Activated B cell treated with CpG ODN at 0.5 μM for 24 hours (primary cell): Measurements from ENCODE around the gene PARP4. TPM values are rescaled to one million over a fixed set of nuclear protein-coding genes. Genes with fewer than 3 reads are reported as not detected.
"Not testable (repeated sequence)": the region's sequence is repeated elsewhere in the genome, so short reads cannot be mapped to it uniquely, and the experiment has no call there.

Experiments
- ATAC-seq: fragments of 200-7000 bp; cut with Tn5 transposase; one replicate; pipeline ENCODE4 v1.10.0; 2021; ENCODE audit warnings: low read depth, mild to moderate bottlenecking, moderate library complexity
- CTCF ChIA-PET: fragments of 350-600 bp; sonication (Branson Sonifier 250); formaldehyde crosslinking; loops from one replicate; lab custom pipeline; 2021; ENCODE audit warnings: antibody characterized with exemption; lab: Charles Lee
- POLR2A ChIA-PET: fragments of 350-600 bp; sonication (Branson Sonifier 250); formaldehyde crosslinking; loops from one replicate; lab custom pipeline; 2021; ENCODE audit warnings: antibody characterized with exemption; lab: Charles Lee
- DNase-seq: peaks from one replicate; pipeline ENCODE4 v3.0.0; 2022
- H3K27ac Mint-ChIP-seq: one replicate; pipeline ENCODE4 v1.8.0; 2020; ENCODE audit warnings: mixed read lengths
- H3K27me3 Mint-ChIP-seq: one replicate; pipeline ENCODE4 v1.8.0; 2021; ENCODE audit warnings: mixed read lengths
- H3K36me3 Mint-ChIP-seq: one replicate; pipeline ENCODE4 v1.8.0; 2021; ENCODE audit warnings: low read depth, mixed read lengths
- H3K4me1 Mint-ChIP-seq: one replicate; pipeline ENCODE4 v1.8.0; 2021; ENCODE audit warnings: mixed read lengths
- H3K4me3 Mint-ChIP-seq: one replicate; pipeline ENCODE4 v1.8.0; 2020; ENCODE audit warnings: mild to moderate bottlenecking, mixed read lengths
- H3K9me3 Mint-ChIP-seq: one replicate; pipeline ENCODE4 v1.8.0; 2020; ENCODE audit warnings: mixed read lengths
- CTCF ChIP-seq: fragments of 200-600 bp; IDR thresholded peaks from one replicate; pipeline ENCODE4 v1.8.0; 2022; ENCODE audit warnings: antibody characterized with exemption, mild to moderate bottlenecking
- intact Hi-C: fragments of 100-400 bp; cut with micrococcal nuclease; formaldehyde crosslinking; loops from one replicate; pipeline ENCODE4 v1.15.1; 2024
- total RNA-seq: library from RNA; stranded (reverse); gene quantifications from 2 replicates; pipeline ENCODE4 v1.2.3, GENCODE V29; 2022

Gene PARP4
- total RNA-seq, 1 donor from 2014 or later, result 56.7 TPM

- H3K36me3 Mint-ChIP-seq, result no peaks in the 10 kb centered on the region
- no peak for TF ChIP-seq CTCF
- H3K27ac Mint-ChIP-seq, result no peak overlapping the region
- intact Hi-C loops, result no loop called here
- DNase-seq, result no peak
- H3K27me3 Mint-ChIP-seq, result no peaks in the 10 kb centered on the region
- H3K9me3 Mint-ChIP-seq, result no peaks in the 10 kb centered on the region
- no peak for ATAC-seq
- POLR2A ChIA-PET, result no interaction called here
- no peaks in the 10 kb centered on the region for H3K4me1 Mint-ChIP-seq
- CTCF ChIA-PET, result no interaction called here
- H3K4me3 Mint-ChIP-seq, result no peak overlapping the region
Measured at GRCh38 chr13:24385902-24386301, 126.7 kb downstream of the PARP4 start.

- H3K9me3 Mint-ChIP-seq, ATAC-seq, H3K36me3 Mint-ChIP-seq, H3K27ac Mint-ChIP-seq, H3K4me1 Mint-ChIP-seq, DNase-seq, intact Hi-C loops, H3K27me3 Mint-ChIP-seq, H3K4me3 Mint-ChIP-seq, POLR2A ChIA-PET, CTCF ChIA-PET: not testable (repeated sequence)
Measured at GRCh38 chr13:24384946-24385345, 127.6 kb downstream of the PARP4 start.

GRCh38 chr13:24384091-24384490 lies 128.5 kb downstream of the PARP4 start:
- DNase-seq, ATAC-seq, H3K4me3 Mint-ChIP-seq, H3K4me1 Mint-ChIP-seq, H3K27me3 Mint-ChIP-seq, H3K36me3 Mint-ChIP-seq, intact Hi-C loops, H3K27ac Mint-ChIP-seq, CTCF ChIA-PET, POLR2A ChIA-PET, H3K9me3 Mint-ChIP-seq: not testable (repeated sequence)

- intact Hi-C loops, result no loop called here
Measured at GRCh38 chr13:24381541-24382265, 130.9 kb downstream of the PARP4 start.

GRCh38 chr13:24380881-24381280 lies 131.7 kb downstream of the PARP4 start:
- CTCF ChIA-PET, intact Hi-C loops, H3K27me3 Mint-ChIP-seq, H3K4me1 Mint-ChIP-seq, ATAC-seq, H3K27ac Mint-ChIP-seq, DNase-seq, H3K9me3 Mint-ChIP-seq, H3K36me3 Mint-ChIP-seq, POLR2A ChIA-PET, H3K4me3 Mint-ChIP-seq: not testable (repeated sequence)

More at GRCh38 chr13:24381541-24382265, 130.9 kb downstream of the PARP4 start:
- Mint-ChIP-seq H3K36me3 (no peaks in the 10 kb centered on the region), H3K4me3 (no peak overlapping the region), H3K4me1 (no peaks in the 10 kb centered on the region), H3K27ac (no peak overlapping the region), H3K9me3 (no peaks in the 10 kb centered on the region), H3K27me3 (no peaks in the 10 kb centered on the region)
- ATAC-seq, result no peak
- ChIA-PET POLR2A (no interaction called here), CTCF (no interaction called here)
- DNase-seq, result no peak
- TF ChIP-seq CTCF, result no peak

GRCh38 chr13:24380227-24380626 lies 132.4 kb downstream of the PARP4 start:
- H3K4me3 Mint-ChIP-seq, H3K27me3 Mint-ChIP-seq, intact Hi-C loops, POLR2A ChIA-PET, H3K36me3 Mint-ChIP-seq, H3K4me1 Mint-ChIP-seq, H3K27ac Mint-ChIP-seq, CTCF ChIA-PET, DNase-seq, ATAC-seq, H3K9me3 Mint-ChIP-seq: not testable (repeated sequence)

GRCh38 chr13:24371273-24371672 lies 141.3 kb downstream of the PARP4 start:
- DNase-seq, H3K4me3 Mint-ChIP-seq, POLR2A ChIA-PET, ATAC-seq, H3K36me3 Mint-ChIP-seq, H3K27ac Mint-ChIP-seq, CTCF ChIA-PET, H3K4me1 Mint-ChIP-seq, intact Hi-C loops, H3K9me3 Mint-ChIP-seq: not testable (repeated sequence)
- H3K27me3 Mint-ChIP-seq, result peaks cover 13% of the 10 kb centered on the region

Other genes starting within 250 kb of the PARP4 start
- not detected in 2 replicates for gene C1QTNF9, start 203.2 kb downstream of the PARP4 start, total RNA-seq
- not detected in 2 replicates for gene ATP12A, start 167.6 kb upstream of the PARP4 start, total RNA-seq